NB4 (cell line): ENCODE results near the gene MED26.
"Not testable (repeated sequence)": the region's sequence is repeated elsewhere in the genome, so short reads cannot be mapped to it uniquely, and the experiment has no call there.

Experiments used
- DNase-seq: peaks from one replicate; pipeline ENCODE4 v3.0.0; 2010; ENCODE audit warnings: low read depth
- H3K4me3 ChIP-seq: one replicate; pipeline ENCODE4 v1.5.1; 2011; ENCODE audit warnings: mild to moderate bottlenecking, low read depth, low read length, moderate library complexity
- MAX ChIP-seq: IDR thresholded peaks from 2 replicates; pipeline ENCODE4 v1.6.1; 2011; ENCODE audit warnings: low read depth, low read length
- MYC ChIP-seq: IDR thresholded peaks from 2 replicates; pipeline ENCODE4 v1.6.1; 2011; ENCODE audit warnings: low read depth, low read length
- POLR2A ChIP-seq: IDR thresholded peaks from 2 replicates; pipeline ENCODE4 v1.6.1; 2011; ENCODE audit warnings: mild to moderate bottlenecking; ENCODE audit not compliant: insufficient read length; ENCODE audit errors: extremely low read depth
- TF ChIP-seq, protein P1 (sequence below): IDR thresholded peaks from one replicate; pipeline ENCODE4 v1.5.1; 2012; ENCODE audit warnings: low read depth, low read length

Gene MED26

GRCh38 chr19:16548956-16549355, 79.0 kb downstream of the MED26 start:
- H3K4me3 ChIP-seq = no peak overlapping the region
- no peak for DNase-seq
- TF ChIP-seq, protein P1, sequence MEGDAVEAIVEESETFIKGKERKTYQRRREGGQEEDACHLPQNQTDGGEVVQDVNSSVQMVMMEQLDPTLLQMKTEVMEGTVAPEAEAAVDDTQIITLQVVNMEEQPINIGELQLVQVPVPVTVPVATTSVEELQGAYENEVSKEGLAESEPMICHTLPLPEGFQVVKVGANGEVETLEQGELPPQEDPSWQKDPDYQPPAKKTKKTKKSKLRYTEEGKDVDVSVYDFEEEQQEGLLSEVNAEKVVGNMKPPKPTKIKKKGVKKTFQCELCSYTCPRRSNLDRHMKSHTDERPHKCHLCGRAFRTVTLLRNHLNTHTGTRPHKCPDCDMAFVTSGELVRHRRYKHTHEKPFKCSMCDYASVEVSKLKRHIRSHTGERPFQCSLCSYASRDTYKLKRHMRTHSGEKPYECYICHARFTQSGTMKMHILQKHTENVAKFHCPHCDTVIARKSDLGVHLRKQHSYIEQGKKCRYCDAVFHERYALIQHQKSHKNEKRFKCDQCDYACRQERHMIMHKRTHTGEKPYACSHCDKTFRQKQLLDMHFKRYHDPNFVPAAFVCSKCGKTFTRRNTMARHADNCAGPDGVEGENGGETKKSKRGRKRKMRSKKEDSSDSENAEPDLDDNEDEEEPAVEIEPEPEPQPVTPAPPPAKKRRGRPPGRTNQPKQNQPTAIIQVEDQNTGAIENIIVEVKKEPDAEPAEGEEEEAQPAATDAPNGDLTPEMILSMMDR = no peak
- TF ChIP-seq MAX = no peak
- no peak for TF ChIP-seq MYC
- no peak for TF ChIP-seq POLR2A

DNA sequence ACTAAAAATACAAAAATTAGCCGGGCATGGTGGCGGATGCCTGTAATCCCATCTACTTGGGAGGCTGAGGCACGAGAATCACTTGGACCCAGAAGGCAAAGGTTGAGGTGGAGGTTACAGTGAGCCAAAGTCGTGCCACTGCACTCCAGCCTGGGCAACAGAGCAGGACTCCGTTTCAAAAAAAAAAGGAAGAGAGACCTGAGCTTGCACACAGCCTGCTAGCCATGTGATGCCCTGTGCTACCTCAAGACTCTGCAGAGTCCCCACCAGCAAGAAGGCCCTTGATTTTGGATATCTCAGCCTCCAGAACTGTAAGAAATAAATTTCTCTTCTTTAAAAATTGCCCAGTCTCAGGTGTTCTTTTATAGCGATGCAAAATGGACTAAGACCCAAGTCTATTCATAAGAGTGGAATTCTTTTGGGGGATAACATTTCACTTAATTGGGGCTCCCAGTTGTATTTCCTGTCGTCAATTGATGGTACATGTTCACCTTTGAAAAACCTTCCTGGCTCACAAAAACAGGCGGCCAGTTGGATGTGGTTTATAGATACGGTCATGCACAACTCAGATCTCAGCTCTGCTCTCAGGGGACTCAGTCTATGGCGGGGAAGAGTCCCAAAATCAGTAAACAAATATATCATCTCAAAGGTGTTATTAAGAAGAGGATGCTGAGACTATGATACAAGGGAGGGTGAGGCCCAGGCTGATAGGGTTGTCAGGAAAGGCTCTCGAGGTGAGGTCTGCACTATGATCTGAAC, 83.4 kb downstream of the MED26 start:
- DNase-seq = no peak
- H3K4me3 ChIP-seq = no peak overlapping the region
- TF ChIP-seq MAX (no peak), POLR2A (no peak), MYC (no peak)
- TF ChIP-seq, protein P1 = no peak

- H3K4me3 ChIP-seq = peak overlapping the region; percentile 92
- DNase-seq = not testable (repeated sequence)
Observed at GRCh38 chr19:16543734-16544133, 84.3 kb downstream of the MED26 start.

DNA sequence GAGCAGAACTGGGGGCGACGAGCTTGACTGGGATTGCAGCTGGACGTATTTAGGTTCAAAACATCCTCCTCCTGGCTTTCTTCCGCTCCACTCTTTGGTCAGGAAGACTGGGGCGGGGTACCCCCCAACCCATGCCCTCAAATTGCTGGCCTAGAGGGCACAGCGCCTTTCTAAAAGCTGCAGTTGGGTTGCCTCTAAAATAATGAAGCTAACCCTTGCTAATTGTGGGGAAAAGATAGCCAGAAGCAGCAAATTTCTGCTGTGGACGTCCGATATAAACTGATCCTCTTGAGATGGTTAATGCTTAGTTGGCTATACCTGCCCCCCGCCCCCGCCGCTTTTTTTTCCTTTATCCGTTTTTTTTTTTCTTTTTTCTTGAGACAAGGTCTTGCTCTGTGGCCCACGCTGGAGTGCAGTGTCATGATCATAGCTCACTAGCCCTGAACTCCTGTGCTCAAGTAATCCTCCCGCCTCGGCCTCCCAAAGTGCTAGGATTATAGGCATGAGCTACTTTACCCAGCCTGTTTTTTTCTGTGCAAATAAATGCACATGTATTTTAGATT, 85.0 kb downstream of the MED26 start:
- peak; percentile 28 for DNase-seq
- no peak for TF ChIP-seq MAX
- H3K4me3 ChIP-seq = peak overlapping the region; percentile 92

DNA sequence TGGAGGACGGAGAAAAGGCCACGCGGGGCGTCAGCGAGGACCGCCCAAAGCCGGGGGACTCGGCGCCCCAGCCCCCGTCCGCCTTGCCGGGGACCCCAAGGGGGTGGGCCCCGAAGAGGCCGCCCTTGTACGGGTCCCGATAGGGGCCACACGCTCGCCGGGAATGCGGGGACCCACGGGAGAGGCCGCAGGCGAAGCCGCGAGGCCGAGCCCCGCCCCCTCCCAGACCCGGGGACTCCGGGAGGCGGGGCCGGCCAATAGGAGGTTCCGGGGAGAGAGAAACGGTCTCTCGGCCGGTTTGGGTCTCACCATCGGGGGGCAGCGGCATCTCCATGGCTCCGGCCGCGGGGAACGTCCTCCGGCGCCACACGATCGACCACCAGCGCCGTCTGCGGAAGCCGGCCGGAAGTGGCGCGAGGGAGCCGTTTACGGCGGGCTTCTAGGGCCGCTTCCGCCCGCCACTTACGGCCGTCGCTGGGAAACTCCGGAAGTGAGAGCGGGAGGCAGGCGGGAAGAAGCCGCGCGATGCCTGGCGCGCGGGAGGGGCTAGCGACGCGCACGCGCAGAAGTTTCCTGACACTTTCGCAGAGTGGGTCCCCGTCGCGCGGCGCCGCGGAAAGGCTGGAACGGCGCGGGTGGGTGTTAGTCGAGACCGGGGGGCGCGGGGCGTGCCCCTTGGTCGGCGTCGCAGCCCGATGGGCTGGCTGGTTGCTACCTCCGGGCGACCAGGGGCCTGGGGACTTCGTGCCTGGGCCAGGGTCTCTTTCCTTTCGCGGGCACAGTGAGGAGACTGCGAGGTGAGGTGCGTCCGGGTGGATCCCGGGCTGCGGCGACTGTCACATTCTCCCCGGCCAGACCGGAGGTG, 85.7 kb downstream of the MED26 start, which contains the start of gene CHERP:
Gene CHERP, minus strand, starts transcription at position 393 of the 865 bp plus-strand sequence. Its CDS starts 59 bp downstream, at position 334.
- TF ChIP-seq MYC (peak; percentile 73), MAX (peak; percentile 50), POLR2A (peak; percentile 96)
- TF ChIP-seq, protein P1 = no peak
- DNase-seq = peak; percentile 95
- peak within 1 kb of the TSS; percentile 97 for H3K4me3 ChIP-seq

- DNase-seq = no peak
- peak overlapping the region; percentile 97 for H3K4me3 ChIP-seq
- TF ChIP-seq, protein P1 = no peak
- no peak for TF ChIP-seq MAX
- no peak for TF ChIP-seq POLR2A
- TF ChIP-seq MYC = no peak
Observed at GRCh38 chr19:16541526-16542044, 86.4 kb downstream of the MED26 start.
